HCT116 (cell line): ENCODE data around the gene SERPINA10. TPM values are rescaled to one million over a fixed set of nuclear protein-coding genes. Genes with fewer than 3 reads are reported as not detected.

Experiments
- ATAC-seq: fragments of 200-7000 bp; cut with Tn5 transposase; 2 replicates; pipeline ENCODE4 v1.9.1; 2020; ENCODE audit warnings: mild to moderate bottlenecking, moderate library complexity
- BruUV-seq: library from RNA; stranded (reverse); fragments of 400-500 nt; replicated peaks from 2 replicates; lab custom pipeline; 2021; lab: Mats Ljungman, UMichigan
- CTCF ChIA-PET: fragments of 300-600 bp; sonication (Branson Sonifier 250); formaldehyde crosslinking; loops from one replicate; lab custom pipeline; 2021; ENCODE audit warnings: antibody characterized with exemption; lab: Charles Lee
- POLR2A ChIA-PET: fragments of 300-600, 350-600 bp; sonication (Branson Sonifier 250); formaldehyde crosslinking; loops from one replicate; lab custom pipeline; 2021; ENCODE audit warnings: antibody characterized with exemption; lab: Charles Lee
- RAD21 ChIA-PET, 2 experiments: fragments of 300-600 bp; sonication (Branson Sonifier 250); formaldehyde crosslinking; loops; one replicate each; lab custom pipeline; 2023; ENCODE audit warnings: low total read pairs in 2 of 2; ENCODE audit not compliant: uncharacterized antibody in 2 of 2, unreplicated experiment in 2 of 2, low non-redundant PET in 1 of 2; lab: Charles Lee
- DNase-seq: peaks from one replicate; pipeline ENCODE4 v3.0.0-alpha.2; 2010; ENCODE audit warnings: low read depth, low spot score
- H2AFZ ChIP-seq: fragments of 200-600 bp; shearing (Covaris generic), sonication (generic); 2 replicates; pipeline ENCODE4 v1.6.1; 2017; ENCODE audit warnings: low read depth, mixed run types, mixed read lengths, antibody characterized with exemption, low read length; ENCODE audit not compliant: poor library complexity, severe bottlenecking
- H3K27ac ChIP-seq: 2 replicates; pipeline ENCODE4 v1.5.1; 2012; ENCODE audit warnings: low read depth, low read length
- H3K27me3 ChIP-seq: fragments of 200-600 bp; sonication (generic); 2 replicates; pipeline ENCODE4 v1.6.1; 2016; ENCODE audit warnings: mixed run types, low read length, mixed read lengths; ENCODE audit not compliant: insufficient read depth
- H3K36me3 ChIP-seq, 2 experiments: fragments of 200-500 bp in 1 of 2; fragments of 200-600 bp in 1 of 2; sonication (Bioruptor generic) in 1 of 2; sonication (generic) in 1 of 2; 2 replicates each; pipeline versions ENCODE4 v1.5.1 to v1.6.1; 2014 to 2016; ENCODE audit warnings: low read length in 2 of 2, inconsistent platforms in 1 of 2, mixed read lengths in 1 of 2, mixed run types in 1 of 2; ENCODE audit not compliant: insufficient read depth in 2 of 2, control insufficient read depth in 1 of 2
- H3K4me1 ChIP-seq, 2 experiments: fragments of 200-600 bp in 1 of 2; sonication (generic) in 1 of 2; 2 replicates each; pipeline versions ENCODE4 v1.5.1 to v1.6.1; 2012 to 2017; ENCODE audit warnings: low read length in 2 of 2, inconsistent platforms in 1 of 2, mild to moderate bottlenecking in 1 of 2, mixed read lengths in 1 of 2, mixed run types in 1 of 2, moderate library complexity in 1 of 2; ENCODE audit not compliant: insufficient read depth in 2 of 2, control insufficient read depth in 1 of 2
- H3K4me2 ChIP-seq: fragments of 200-600 bp; sonication (generic); 2 replicates; pipeline ENCODE4 v1.6.1; 2017; ENCODE audit warnings: mixed run types, low read length, mixed read lengths
- H3K4me3 ChIP-seq, 2 experiments: fragments of 200-600 bp in 1 of 2; sonication (generic) in 1 of 2; replicated peaks in 1 of 2; 2 replicates each; pipeline ENCODE4 v1.5.1; 2011 to 2016; ENCODE audit warnings: low read length in 2 of 2, control low read depth in 1 of 2, low read depth in 1 of 2, mild to moderate bottlenecking in 1 of 2, mixed read lengths in 1 of 2, mixed run types in 1 of 2
- H3K79me2 ChIP-seq: fragments of 200-600 bp; sonication (generic); 2 replicates; pipeline ENCODE4 v1.6.1; 2017; ENCODE audit warnings: mild to moderate bottlenecking, mixed run types, low read length, moderate library complexity, mixed read lengths; ENCODE audit not compliant: insufficient read depth
- H3K9ac ChIP-seq: fragments of 200-600 bp; sonication (generic); 2 replicates; pipeline ENCODE4 v1.6.1; 2016; ENCODE audit warnings: low read length, mixed read lengths
- H3K9me2 ChIP-seq: fragments of 200-600 bp; sonication (generic), shearing (Covaris generic); 2 replicates; pipeline ENCODE4 v1.6.1; 2017; ENCODE audit warnings: mixed run types, mild to moderate bottlenecking, moderate library complexity; ENCODE audit not compliant: insufficient read depth
- H3K9me3 ChIP-seq, 2 experiments: fragments of 200-500 bp in 1 of 2; fragments of 200-600 bp in 1 of 2; sonication (Bioruptor generic) in 1 of 2; sonication (generic) in 1 of 2; 2 replicates each; pipeline ENCODE4 v1.6.1; 2014 to 2017; ENCODE audit warnings: low read length in 2 of 2, mixed read lengths in 2 of 2, inconsistent platforms in 1 of 2, low read depth in 1 of 2, mild to moderate bottlenecking in 1 of 2, mixed run types in 1 of 2, moderate library complexity in 1 of 2; ENCODE audit not compliant: control insufficient read depth in 1 of 2, insufficient read depth in 1 of 2
- H4K20me1 ChIP-seq: fragments of 200-600 bp; sonication (generic), shearing (Covaris generic); 2 replicates; pipeline ENCODE4 v1.6.1; 2017; ENCODE audit warnings: mixed run types, mild to moderate bottlenecking, moderate library complexity; ENCODE audit not compliant: insufficient read depth
- ATF3 ChIP-seq: IDR thresholded peaks from 2 replicates; pipeline ENCODE4 v1.6.1; 2012
- CBX3 ChIP-seq: IDR thresholded peaks from 2 replicates; pipeline ENCODE4 v1.6.1; 2012; ENCODE audit warnings: low read depth
- FOSL1 ChIP-seq: IDR thresholded peaks from 2 replicates; pipeline ENCODE4 v1.6.1; 2012; ENCODE audit warnings: low read depth
- MAX ChIP-seq: IDR thresholded peaks from 2 replicates; pipeline ENCODE4 v1.6.1; 2012
- POLR2AphosphoS5 ChIP-seq: IDR thresholded peaks from 2 replicates; pipeline ENCODE4 v1.6.1; 2011; ENCODE audit warnings: mild to moderate bottlenecking, low read depth, low read length, moderate library complexity
- SRF ChIP-seq: IDR thresholded peaks from 2 replicates; pipeline ENCODE4 v1.6.1; 2012; ENCODE audit warnings: low read depth
- ZFX ChIP-seq: fragments of 450-650 bp; IDR thresholded peaks from 2 replicates; pipeline ENCODE4 v1.6.1; 2017
- ZNF274 ChIP-seq: fragments of 200-500 bp; sonication (Bioruptor generic); IDR thresholded peaks from 2 replicates; pipeline ENCODE4 v1.6.1; 2014; ENCODE audit warnings: mild to moderate bottlenecking, low read depth, low read length, inconsistent platforms
- intact Hi-C: fragments of 100-400 bp; cut with micrococcal nuclease; formaldehyde crosslinking; loops from 2 replicates; pipeline ENCODE4 v1.10.0; 2022
- total RNA-seq: library from RNA; stranded (reverse); gene quantifications from one replicate; pipeline ENCODE4 v1.2.1, GENCODE V29; 2021; ENCODE audit not compliant: unreplicated experiment
- TF ChIP-seq, protein P1 (sequence below): IDR thresholded peaks from 2 replicates; pipeline ENCODE4 v1.6.1; 2012; ENCODE audit warnings: low read depth

Gene SERPINA10
- total RNA-seq, 1 experiment from 2014 or later, result not detected

GRCh38 chr14:94312481-94313246 is 19.6 kb upstream of the SERPINA10 start:
- H3K36me3 ChIP-seq, result no peaks in the 10 kb centered on the region
- peaks cover 0 to 11% of the 10 kb centered on the region in 2 experiments; a peak in 1 of 4 replicates for H3K9me3 ChIP-seq
- intact Hi-C loops, result no loop called here
- no peaks in the 10 kb centered on the region for H3K4me1 ChIP-seq
- H3K27me3 ChIP-seq, result no peaks in the 10 kb centered on the region
- CTCF ChIA-PET, result no interaction called here
- TF ChIP-seq FOSL1 (no peak), ZFX (no peak), ATF3 (no peak), ZNF274 (no peak), MAX (no peak), POLR2AphosphoS5 (no peak), SRF (no peak), CBX3 (no peak)
- TF ChIP-seq, protein P1, sequence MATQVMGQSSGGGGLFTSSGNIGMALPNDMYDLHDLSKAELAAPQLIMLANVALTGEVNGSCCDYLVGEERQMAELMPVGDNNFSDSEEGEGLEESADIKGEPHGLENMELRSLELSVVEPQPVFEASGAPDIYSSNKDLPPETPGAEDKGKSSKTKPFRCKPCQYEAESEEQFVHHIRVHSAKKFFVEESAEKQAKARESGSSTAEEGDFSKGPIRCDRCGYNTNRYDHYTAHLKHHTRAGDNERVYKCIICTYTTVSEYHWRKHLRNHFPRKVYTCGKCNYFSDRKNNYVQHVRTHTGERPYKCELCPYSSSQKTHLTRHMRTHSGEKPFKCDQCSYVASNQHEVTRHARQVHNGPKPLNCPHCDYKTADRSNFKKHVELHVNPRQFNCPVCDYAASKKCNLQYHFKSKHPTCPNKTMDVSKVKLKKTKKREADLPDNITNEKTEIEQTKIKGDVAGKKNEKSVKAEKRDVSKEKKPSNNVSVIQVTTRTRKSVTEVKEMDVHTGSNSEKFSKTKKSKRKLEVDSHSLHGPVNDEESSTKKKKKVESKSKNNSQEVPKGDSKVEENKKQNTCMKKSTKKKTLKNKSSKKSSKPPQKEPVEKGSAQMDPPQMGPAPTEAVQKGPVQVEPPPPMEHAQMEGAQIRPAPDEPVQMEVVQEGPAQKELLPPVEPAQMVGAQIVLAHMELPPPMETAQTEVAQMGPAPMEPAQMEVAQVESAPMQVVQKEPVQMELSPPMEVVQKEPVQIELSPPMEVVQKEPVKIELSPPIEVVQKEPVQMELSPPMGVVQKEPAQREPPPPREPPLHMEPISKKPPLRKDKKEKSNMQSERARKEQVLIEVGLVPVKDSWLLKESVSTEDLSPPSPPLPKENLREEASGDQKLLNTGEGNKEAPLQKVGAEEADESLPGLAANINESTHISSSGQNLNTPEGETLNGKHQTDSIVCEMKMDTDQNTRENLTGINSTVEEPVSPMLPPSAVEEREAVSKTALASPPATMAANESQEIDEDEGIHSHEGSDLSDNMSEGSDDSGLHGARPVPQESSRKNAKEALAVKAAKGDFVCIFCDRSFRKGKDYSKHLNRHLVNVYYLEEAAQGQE, result no peak
- no peak overlapping the region for H3K9ac ChIP-seq
- no peak overlapping the region for H3K27ac ChIP-seq
- no peak overlapping the region for H2AFZ ChIP-seq
- H3K4me3 ChIP-seq, result no peak overlapping the region
- no TSS peak for BruUV-seq
- H4K20me1 ChIP-seq, result no peaks in the 10 kb centered on the region
- H3K9me2 ChIP-seq, result no peaks in the 10 kb centered on the region
- no peaks in the 10 kb centered on the region for H3K79me2 ChIP-seq
- DNase-seq (no peak), ATAC-seq (no peak)
- RAD21 ChIA-PET, result no interaction called here
- POLR2A ChIA-PET, result no interaction called here
- no peak overlapping the region for H3K4me2 ChIP-seq
